ENCODE measurements around the gene FZD1.
"Not testable (repeated sequence)": the region's sequence is repeated elsewhere in the genome, so short reads cannot be mapped to it uniquely, and the experiment has no call there.

FZD1 gene

GRCh38 chr7:91299952-91300775 lies 35.9 kb downstream of the FZD1 start:
- no peak for DNase-seq

GRCh38 chr7:91302794-91303193 lies 38.6 kb downstream of the FZD1 start:
- no peak for DNase-seq

- no peak for DNase-seq
Measured at GRCh38 chr7:91306266-91306665, 42.0 kb downstream of the FZD1 start.

GRCh38 chr7:91307467-91307866 lies 43.2 kb downstream of the FZD1 start:
- DNase-seq: no peak

GRCh38 chr7:91308191-91308590 lies 44.0 kb downstream of the FZD1 start:
- not testable (repeated sequence) for DNase-seq

GRCh38 chr7:91310830-91311460 lies 46.7 kb downstream of the FZD1 start:
- DNase-seq: no peak

- no peak for DNase-seq
Measured at GRCh38 chr7:91311839-91312238, 47.6 kb downstream of the FZD1 start.

GRCh38 chr7:91313113-91313512 lies 48.9 kb downstream of the FZD1 start:
- DNase-seq: no peak

- DNase-seq: no peak
Measured at GRCh38 chr7:91314591-91315323, 50.5 kb downstream of the FZD1 start.

GRCh38 chr7:91316426-91316825 lies 52.2 kb downstream of the FZD1 start:
- no peak for DNase-seq

- no peak for DNase-seq
Measured at GRCh38 chr7:91319351-91319750, 55.1 kb downstream of the FZD1 start.

- DNase-seq: no peak
Measured at GRCh38 chr7:91320366-91321078, 56.3 kb downstream of the FZD1 start.
